Measurements from ENCODE around the gene PGAP3.
A peak's percentile ranks its signal among the peaks of the same experiment; 100 is the strongest.

Gene PGAP3

GRCh38 chr17:39672522-39673334 lies 15.1 kb downstream of the PGAP3 start:
- no peak for DNase-seq (ENCODE audit: low read depth in 2 of 2)

GRCh38 chr17:39671651-39672521 lies 16.0 kb downstream of the PGAP3 start:
- no peak for DNase-seq (ENCODE audit: low read depth in 2 of 2)

- no peak for DNase-seq (ENCODE audit: low read depth in 2 of 2)
Observed at GRCh38 chr17:39670746-39671145, 17.1 kb downstream of the PGAP3 start.

GRCh38 chr17:39669897-39670735 lies 17.7 kb downstream of the PGAP3 start:
- DNase-seq (ENCODE audit: low read depth in 2 of 2): no peak

GRCh38 chr17:39667945-39668924 lies 19.6 kb downstream of the PGAP3 start, which contains the start of gene PNMT:
PNMT (plus strand) TSS chr17:39668453; CDS start chr17:39668476, 23 bp downstream.
- DNase-seq (ENCODE audit: low read depth in 2 of 2): peak; percentile 53 to 55

- no peak for DNase-seq (ENCODE audit: low read depth in 2 of 2)
Observed at GRCh38 chr17:39667262-39667944, 20.5 kb downstream of the PGAP3 start.

GRCh38 chr17:39666601-39667261 lies 21.1 kb downstream of the PGAP3 start:
- no peak for DNase-seq (ENCODE audit: low read depth in 2 of 2)

- no peak for DNase-seq (ENCODE audit: low read depth in 2 of 2)
Observed at GRCh38 chr17:39666231-39666600, 21.6 kb downstream of the PGAP3 start.

GRCh38 chr17:39665642-39666224 lies 22.1 kb downstream of the PGAP3 start:
- no peak for DNase-seq (ENCODE audit: low read depth in 2 of 2)

GRCh38 chr17:39664581-39665561 lies 23.0 kb downstream of the PGAP3 start, which contains the start of gene TCAP:
TCAP (plus strand) TSS chr17:39665349; CDS start chr17:39665360, 11 bp downstream.
- no peak for DNase-seq (ENCODE audit: low read depth in 2 of 2)

- no peak for DNase-seq (ENCODE audit: low read depth in 2 of 2)
Observed at GRCh38 chr17:39663688-39664580, 23.9 kb downstream of the PGAP3 start.

- DNase-seq (ENCODE audit: low read depth in 2 of 2): no peak
Observed at GRCh38 chr17:39663340-39663687, 24.5 kb downstream of the PGAP3 start.

- DNase-seq (ENCODE audit: low read depth in 2 of 2): no peak
Observed at GRCh38 chr17:39662551-39663339, 25.1 kb downstream of the PGAP3 start.

- DNase-seq (ENCODE audit: low read depth in 2 of 2): no peak
Observed at GRCh38 chr17:39661744-39662541, 25.9 kb downstream of the PGAP3 start.

All from stimulated activated CD4-positive, alpha-beta T cell treated with anti-CD3 and anti-CD28 coated beads, Interleukin-15, amount 100 ng/mL, for 48 hours (primary cell).